WTC11 (cell line): ENCODE data around the gene PLXNA1. TPM values are rescaled to one million over a fixed set of nuclear protein-coding genes. Genes with fewer than 3 reads are reported as not detected.
A peak's percentile ranks its signal among the peaks of the same experiment; 100 is the strongest.

Experiments
- ATAC-seq: fragments of 200-7000 bp; cut with Tn5 transposase; 2 replicates; pipeline ENCODE4 v1.10.0; 2021; ENCODE audit warnings: mild to moderate bottlenecking, moderate library complexity
- CTCF ChIA-PET: fragments of 300-600 bp; sonication (Branson Sonifier 250); formaldehyde crosslinking; loops from one replicate; lab custom pipeline; 2021; ENCODE audit warnings: antibody characterized with exemption; lab: Charles Lee
- POLR2A ChIA-PET: fragments of 350-600 bp; sonication (Branson Sonifier 250); formaldehyde crosslinking; loops from one replicate; lab custom pipeline; 2021; ENCODE audit warnings: antibody characterized with exemption; lab: Charles Lee
- DNase-seq: peaks from one replicate; pipeline ENCODE4 v3.0.0; 2021; ENCODE audit warnings: low spot score
- H3K27ac Mint-ChIP-seq: 2 replicates; pipeline ENCODE4 v1.8.0; 2021; ENCODE audit warnings: mixed read lengths
- H3K27me3 Mint-ChIP-seq: 2 replicates; pipeline ENCODE4 v1.8.0; 2021; ENCODE audit warnings: low read depth, mild to moderate bottlenecking, moderate library complexity, mixed read lengths
- H3K36me3 Mint-ChIP-seq: 2 replicates; pipeline ENCODE4 v1.8.0; 2021; ENCODE audit warnings: mixed read lengths
- H3K4me1 Mint-ChIP-seq: 2 replicates; pipeline ENCODE4 v1.8.0; 2022; ENCODE audit warnings: mixed read lengths
- H3K4me3 Mint-ChIP-seq: 2 replicates; pipeline ENCODE4 v1.8.0; 2021; ENCODE audit warnings: mild to moderate bottlenecking, moderate library complexity, mixed read lengths
- H3K9me3 Mint-ChIP-seq: 2 replicates; pipeline ENCODE4 v1.8.0; 2021; ENCODE audit warnings: mixed read lengths
- AR ChIP-seq: fragments of 250-450 bp; sonication (Bioruptor Pico); IDR thresholded peaks from 2 replicates; pipeline ENCODE4 v1.9.0; 2021; ENCODE audit warnings: mild to moderate bottlenecking
- ATF2 ChIP-seq: sonication (generic); formaldehyde crosslinking; IDR thresholded peaks from 2 replicates; pipeline ENCODE4 v1.8.1; 2022; ENCODE audit warnings: low read depth, missing genetic modification reagents, borderline replicate concordance
- EMX1 ChIP-seq: fragments of 250-450 bp; sonication (Bioruptor Pico); IDR thresholded peaks from 2 replicates; pipeline ENCODE4 v1.8.0; 2021; ENCODE audit warnings: mild to moderate bottlenecking
- IRF2 ChIP-seq: sonication (generic); formaldehyde crosslinking; IDR thresholded peaks from 2 replicates; pipeline ENCODE4 v1.8.0; 2022; ENCODE audit warnings: low read depth, missing genetic modification reagents, borderline replicate concordance
- JAZF1 ChIP-seq: fragments of 250-450 bp; sonication (Bioruptor Pico); IDR thresholded peaks from 2 replicates; pipeline ENCODE4 v1.9.0; 2021; ENCODE audit warnings: moderate library complexity, mild to moderate bottlenecking, inconsistent platforms
- JUN ChIP-seq: sonication (generic); formaldehyde crosslinking; IDR thresholded peaks from 2 replicates; pipeline ENCODE4 v1.8.0; 2023; ENCODE audit warnings: mild to moderate bottlenecking, missing genetic modification reagents
- MYBL2 ChIP-seq: sonication (generic); formaldehyde crosslinking; IDR thresholded peaks from 2 replicates; pipeline ENCODE4 v1.8.1; 2023; ENCODE audit warnings: mild to moderate bottlenecking, moderate library complexity, missing genetic modification reagents
- NR2C2 ChIP-seq: sonication (generic); formaldehyde crosslinking; IDR thresholded peaks from 2 replicates; pipeline ENCODE4 v1.8.0; 2022; ENCODE audit warnings: mild to moderate bottlenecking, missing genetic modification reagents
- ZBTB21 ChIP-seq: sonication (generic); formaldehyde crosslinking; IDR thresholded peaks from 2 replicates; pipeline ENCODE4 v1.8.1; 2023; ENCODE audit warnings: mild to moderate bottlenecking, missing genetic modification reagents, borderline replicate concordance
- ZMAT4 ChIP-seq: fragments of 250-450 bp; sonication (Bioruptor Pico); IDR thresholded peaks from 2 replicates; pipeline ENCODE4 v1.9.0; 2021; ENCODE audit warnings: mild to moderate bottlenecking
- ZNF138 ChIP-seq: sonication (generic); formaldehyde crosslinking; conservative IDR thresholded peaks from 2 replicates; pipeline ENCODE4 v1.8.1; 2022; ENCODE audit warnings: mild to moderate bottlenecking, moderate library complexity, missing genetic modification reagents
- ZNF219 ChIP-seq: sonication (generic); formaldehyde crosslinking; IDR thresholded peaks from 2 replicates; pipeline ENCODE4 v1.8.0; 2023; ENCODE audit warnings: missing genetic modification reagents, mild to moderate bottlenecking, borderline replicate concordance
- ZNF263 ChIP-seq: sonication (generic); formaldehyde crosslinking; IDR thresholded peaks from 2 replicates; pipeline ENCODE4 v1.8.1; 2022; ENCODE audit warnings: low read depth, mild to moderate bottlenecking, moderate library complexity, missing genetic modification reagents
- ZNF671 ChIP-seq: fragments of 250-450 bp; sonication (Bioruptor Pico); IDR thresholded peaks from 2 replicates; pipeline ENCODE4 v1.8.0; 2021; ENCODE audit warnings: mild to moderate bottlenecking
- ZSCAN18 ChIP-seq: fragments of 250-450 bp; sonication (Bioruptor Pico); IDR thresholded peaks from 2 replicates; pipeline ENCODE4 v2.1.2; 2022; ENCODE audit warnings: mild to moderate bottlenecking, moderate library complexity
- total RNA-seq: library from RNA; stranded (reverse); gene quantifications from 3 replicates; pipeline ENCODE4 v1.2.3, GENCODE V29; 2021
- TF ChIP-seq, protein P1 (sequence below): fragments of 200-600 bp; IDR thresholded peaks from 2 replicates; pipeline ENCODE4 v1.8.0; 2022; ENCODE audit warnings: antibody characterized with exemption
- TF ChIP-seq, protein P2 (sequence below): sonication (generic); formaldehyde crosslinking; IDR thresholded peaks from 2 replicates; pipeline ENCODE4 v1.8.0; 2022; ENCODE audit warnings: mild to moderate bottlenecking, missing genetic modification reagents
- TF ChIP-seq, protein P3 (sequence below): sonication (generic); formaldehyde crosslinking; conservative IDR thresholded peaks from 2 replicates; pipeline ENCODE4 v1.8.1; 2022; ENCODE audit warnings: mild to moderate bottlenecking, missing genetic modification reagents

Gene PLXNA1
- total RNA-seq, 1 experiment from 2014 or later = 53.8 TPM

- TF ChIP-seq ZSCAN18 (CRISPR knock-in tag) (no peak), IRF2 (CRISPR knock-in tag) (no peak), ATF2 (CRISPR knock-in tag) (no peak), ZNF219 (no peak)
- TF ChIP-seq, protein P1, sequence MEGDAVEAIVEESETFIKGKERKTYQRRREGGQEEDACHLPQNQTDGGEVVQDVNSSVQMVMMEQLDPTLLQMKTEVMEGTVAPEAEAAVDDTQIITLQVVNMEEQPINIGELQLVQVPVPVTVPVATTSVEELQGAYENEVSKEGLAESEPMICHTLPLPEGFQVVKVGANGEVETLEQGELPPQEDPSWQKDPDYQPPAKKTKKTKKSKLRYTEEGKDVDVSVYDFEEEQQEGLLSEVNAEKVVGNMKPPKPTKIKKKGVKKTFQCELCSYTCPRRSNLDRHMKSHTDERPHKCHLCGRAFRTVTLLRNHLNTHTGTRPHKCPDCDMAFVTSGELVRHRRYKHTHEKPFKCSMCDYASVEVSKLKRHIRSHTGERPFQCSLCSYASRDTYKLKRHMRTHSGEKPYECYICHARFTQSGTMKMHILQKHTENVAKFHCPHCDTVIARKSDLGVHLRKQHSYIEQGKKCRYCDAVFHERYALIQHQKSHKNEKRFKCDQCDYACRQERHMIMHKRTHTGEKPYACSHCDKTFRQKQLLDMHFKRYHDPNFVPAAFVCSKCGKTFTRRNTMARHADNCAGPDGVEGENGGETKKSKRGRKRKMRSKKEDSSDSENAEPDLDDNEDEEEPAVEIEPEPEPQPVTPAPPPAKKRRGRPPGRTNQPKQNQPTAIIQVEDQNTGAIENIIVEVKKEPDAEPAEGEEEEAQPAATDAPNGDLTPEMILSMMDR = peak; percentile 94
Observed at GRCh38 chr3:126982471-126983175, at the start of gene PLXNA1 (continued).

- no peak for ATAC-seq
- H3K36me3 Mint-ChIP-seq = no peaks in the 10 kb centered on the region
- CTCF ChIA-PET = interaction anchor here (0.6 kb wide), 1 partner anchor 50 kb away, joined by 4 read pairs; no protein-coding TSS in a partner anchor
- H3K27ac Mint-ChIP-seq = no peak overlapping the region
- peaks cover 1% of the 10 kb centered on the region for H3K4me1 Mint-ChIP-seq
- DNase-seq = no peak
- TF ChIP-seq ZNF671 (CRISPR knock-in tag) (no peak), AR (CRISPR knock-in tag) (no peak), JAZF1 (CRISPR knock-in tag) (no peak), EMX1 (CRISPR knock-in tag) (no peak), NR2C2 (no peak), ZBTB21 (CRISPR knock-in tag) (no peak), ATF2 (CRISPR knock-in tag) (no peak), ZNF263 (CRISPR knock-in tag) (no peak), MYBL2 (no peak), JUN (CRISPR knock-in tag) (no peak), ZNF138 (CRISPR knock-in tag) (no peak), ZMAT4 (CRISPR knock-in tag) (no peak)
- TF ChIP-seq, protein P2, sequence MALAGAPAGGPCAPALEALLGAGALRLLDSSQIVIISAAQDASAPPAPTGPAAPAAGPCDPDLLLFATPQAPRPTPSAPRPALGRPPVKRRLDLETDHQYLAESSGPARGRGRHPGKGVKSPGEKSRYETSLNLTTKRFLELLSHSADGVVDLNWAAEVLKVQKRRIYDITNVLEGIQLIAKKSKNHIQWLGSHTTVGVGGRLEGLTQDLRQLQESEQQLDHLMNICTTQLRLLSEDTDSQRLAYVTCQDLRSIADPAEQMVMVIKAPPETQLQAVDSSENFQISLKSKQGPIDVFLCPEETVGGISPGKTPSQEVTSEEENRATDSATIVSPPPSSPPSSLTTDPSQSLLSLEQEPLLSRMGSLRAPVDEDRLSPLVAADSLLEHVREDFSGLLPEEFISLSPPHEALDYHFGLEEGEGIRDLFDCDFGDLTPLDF (CRISPR knock-in tag) = no peak
- TF ChIP-seq, protein P3, sequence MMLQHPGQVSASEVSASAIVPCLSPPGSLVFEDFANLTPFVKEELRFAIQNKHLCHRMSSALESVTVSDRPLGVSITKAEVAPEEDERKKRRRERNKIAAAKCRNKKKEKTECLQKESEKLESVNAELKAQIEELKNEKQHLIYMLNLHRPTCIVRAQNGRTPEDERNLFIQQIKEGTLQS (CRISPR knock-in tag) = no peak
- TF ChIP-seq, all 79 proteins: peak for 0
- H3K9me3 Mint-ChIP-seq = no peaks in the 10 kb centered on the region
- POLR2A ChIA-PET = no interaction called here
- no peak overlapping the region for H3K4me3 Mint-ChIP-seq
- no peaks in the 10 kb centered on the region for H3K27me3 Mint-ChIP-seq
Observed at GRCh38 chr3:126934031-126934531, 48.8 kb upstream of the PLXNA1 start.
